ENCODE measurements around the gene RARS2. TPM values are rescaled to one million over a fixed set of nuclear protein-coding genes. Genes with fewer than 3 reads are reported as not detected.

Gene RARS2
- total RNA-seq, 1 experiment from 2014 or later: 34.3 TPM

Other genes starting within 250 kb of the RARS2 start
- 0.87 and 1.3 TPM in 2 replicates for gene C6orf163, start 245.2 kb downstream of the RARS2 start, total RNA-seq (2014; rRNA removed; shearing (Covaris generic))
- 0.14 TPM in 1 of 2 replicates, not detected in the other for gene CFAP206, start 182.0 kb downstream of the RARS2 start, total RNA-seq (2014; rRNA removed; shearing (Covaris generic))
- gene SLC35A1, start 117.0 kb downstream of the RARS2 start, total RNA-seq (2014; rRNA removed; shearing (Covaris generic)): 6.2 and 10.5 TPM in 2 replicates
- 54.5 and 74.0 TPM in 2 replicates for gene ORC3, start 148 bp upstream of the RARS2 start, total RNA-seq (2014; rRNA removed; shearing (Covaris generic))
- gene AKIRIN2, start 112.2 kb upstream of the RARS2 start, total RNA-seq (2014; rRNA removed; shearing (Covaris generic)): 32.9 and 41.6 TPM in 2 replicates

Measured in H7 (cell line).